ENCODE data around the gene MAPKAPK3. TPM values are rescaled to one million over a fixed set of nuclear protein-coding genes. Genes with fewer than 3 reads are reported as not detected.

Gene MAPKAPK3
- total and polyA plus RNA-seq, 2 of the 4 experiments (the other 2 are of a cell fraction), result 38.3 to 57.2 TPM

- peak within 1 kb of the TSS; percentile 52 for H2BK5ac ChIP-seq (ENCODE audit: low read depth, low read length, poor library complexity, severe bottlenecking)
- peak within 1 kb of the TSS; percentile 79 for H3K23ac ChIP-seq (ENCODE audit: low read depth, low read length)
- H2AK9ac ChIP-seq (replicated peaks; ENCODE audit: low read depth, low read length, poor library complexity), result peak within 1 kb of the TSS; percentile 86
- no TSS peak for BruUV-seq (replicated peaks)
- H3K9ac ChIP-seq (ENCODE audit: low read depth, low read length), result peak within 1 kb of the TSS; percentile 70
- peak within 1 kb of the TSS; percentile 13; the same call in 1 of the 2 replicates for H4K5ac ChIP-seq (ENCODE audit: low read depth, low read length)
- dilution Hi-C loops (cut with HindIII; ENCODE audit: low sequenced_read_pairs, unreplicated experiment) (no loop called here), in situ Hi-C loops (cut with MboI; ENCODE audit: low sequenced_read_pairs) (loop anchor here (5.0 to 25.0 kb wide), 2 partner anchors 39 to 1076 kb away; no protein-coding TSS in a partner anchor), intact Hi-C loops (cut with micrococcal nuclease) (loop anchor here (1.0 to 10.0 kb wide), 2 partner anchors 9 to 1053 kb away; no protein-coding TSS in a partner anchor)
- peak within 1 kb of the TSS; percentile 66 for H3K4ac ChIP-seq (ENCODE audit: low read depth, low read length)
- peaks cover 11% of the 10 kb centered on the region for H3K9me1 ChIP-seq (ENCODE audit: insufficient read depth, low read length)
- peak within 1 kb of the TSS; percentile 79 for H3K27ac ChIP-seq (ENCODE audit: insufficient read depth, low read length)
- peak within 1 kb of the TSS; percentile 12; the same call in 1 of the 2 replicates for H2BK120ac ChIP-seq (ENCODE audit: low read depth, low read length)
- peak within 1 kb of the TSS; percentile 94 for H2AFZ ChIP-seq (replicated peaks; ENCODE audit: low read length, poor library complexity)
- peaks cover 13% of the 10 kb centered on the region in 2 experiments; a peak in 3 of 4 replicates for H3K79me1 ChIP-seq (ENCODE audit: low read depth in 1 of 2, low read length in 2 of 2)
- H3K56ac ChIP-seq (ENCODE audit: extremely low read depth, insufficient read depth, low read length), result peak within 1 kb of the TSS; percentile 53; the same call in 1 of the 2 replicates
- H3K4me3 ChIP-seq (ENCODE audit: insufficient read depth, low read depth, low read length), result peak within 1 kb of the TSS; percentile 81
- ChIA-PET CTCF (interaction anchor here (0.8 to 3.3 kb wide), 4 partner anchors 10 to 40 kb away, joined by 3 to 20 read pairs (median 6); no protein-coding TSS in a partner anchor), POLR2A (ENCODE audit: unreplicated experiment) (interaction anchor here (1.0 to 1.8 kb wide), 2 partner anchors 10 to 42 kb away, joined by 5 to 8 read pairs; partner anchors contain the start of gene HEMK1)
- peak within 1 kb of the TSS; percentile 8 to 38; a peak in 1 of 4 replicates for H4K8ac ChIP-seq (ENCODE audit: low read depth in 2 of 2, low read length in 2 of 2)
- no peaks in the 10 kb centered on the region for H4K20me1 ChIP-seq (ENCODE audit: insufficient read depth, low read length)
- peaks cover 4% of the 10 kb centered on the region for H3K4me1 ChIP-seq (ENCODE audit: control insufficient read depth, insufficient read depth, low read length)
- ATAC-seq (ENCODE audit: low read depth) (peak; percentile 82), DNase-seq (peak; percentile 91)
- no peak within 1 kb of the TSS for H2BK20ac ChIP-seq (ENCODE audit: low read depth, low read length)
- H3K14ac ChIP-seq (replicated peaks; ENCODE audit: low read depth, low read length), result peak within 1 kb of the TSS; percentile 70
- H4K91ac ChIP-seq (ENCODE audit: insufficient read depth, low read depth, low read length), result peak within 1 kb of the TSS; percentile 56; the same call in 1 of the 2 replicates
- H3K9me3 ChIP-seq (ENCODE audit: control insufficient read depth, insufficient read depth, low read length), result no peaks in the 10 kb centered on the region
- peaks cover 12% of the 10 kb centered on the region; the same call in 1 of the 2 replicates for H3K36me3 ChIP-seq (ENCODE audit: control insufficient read depth, insufficient read depth, low read length)
- no peaks in the 10 kb centered on the region for H3K27me3 ChIP-seq (ENCODE audit: control insufficient read depth, insufficient read depth, low read length)
- peak within 1 kb of the TSS; percentile 92 for H3K4me2 ChIP-seq (ENCODE audit: low read depth, low read length)
- TF ChIP-seq POLR2A (IDR thresholded peaks at IDR 0.05; ENCODE audit: low read depth, low read length) (0 out of 2 replicates have a peak, but pooled peaks have one; percentile 38), MAZ (IDR thresholded peaks at IDR 0.05; ENCODE audit: borderline replicate concordance, low read depth, low read length) (peak; percentile 72; the same call in 1 of the 2 replicates), CTCF (conservative IDR thresholded peaks at IDR 0.05; ENCODE audit: low read depth, low read length) (peak; percentile 44), CHD1 (IDR thresholded peaks at IDR 0.05; ENCODE audit: low read depth, low read length) (no peak), SMC3 (IDR thresholded peaks at IDR 0.05; ENCODE audit: low read depth, low read length) (no peak), MXI1 (IDR thresholded peaks at IDR 0.05; ENCODE audit: borderline replicate concordance, low read depth, low read length) (peak; percentile 44; the same call in 1 of the 2 replicates), RAD21 (IDR thresholded peaks at IDR 0.05; ENCODE audit: low read length) (peak; percentile 31; the same call in 1 of the 2 replicates), FOS (IDR thresholded peaks at IDR 0.05; ENCODE audit: low read depth, low read length) (no peak)
- TF ChIP-seq, protein P1, sequence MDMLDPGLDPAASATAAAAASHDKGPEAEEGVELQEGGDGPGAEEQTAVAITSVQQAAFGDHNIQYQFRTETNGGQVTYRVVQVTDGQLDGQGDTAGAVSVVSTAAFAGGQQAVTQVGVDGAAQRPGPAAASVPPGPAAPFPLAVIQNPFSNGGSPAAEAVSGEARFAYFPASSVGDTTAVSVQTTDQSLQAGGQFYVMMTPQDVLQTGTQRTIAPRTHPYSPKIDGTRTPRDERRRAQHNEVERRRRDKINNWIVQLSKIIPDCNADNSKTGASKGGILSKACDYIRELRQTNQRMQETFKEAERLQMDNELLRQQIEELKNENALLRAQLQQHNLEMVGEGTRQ (IDR thresholded peaks at IDR 0.05; ENCODE audit: low read depth, low read length), result peak; percentile 28
- 1% methylated on average over 53 of the region's 75 CpGs; no CpG with 5 or more reads in 1 of the 2 experiments for WGBS, 2 experiments (ENCODE audit: extremely low coverage in 2 of 2, insufficient read length in 1 of 2)
- peak within 1 kb of the TSS; percentile 21; the same call in 1 of the 3 replicates for H2BK15ac ChIP-seq (ENCODE audit: low read depth, low read length)
- H2AK5ac ChIP-seq (ENCODE audit: low read depth, low read length), result peak within 1 kb of the TSS; percentile 70
- peak within 1 kb of the TSS; percentile 22; the same call in 1 of the 2 replicates for H3K18ac ChIP-seq (ENCODE audit: low read depth, low read length)
These were observed 5.3 kb upstream of the MAPKAPK3 start, which contains the start of gene CISH for GRCh38 chr3:50611464-50612233. TSS of gene CISH (minus strand) at chr3:50611774. CDS start at chr3:50611650, 124 bp downstream.

All from IMR-90 (cell line).